ENCODE data around the gene CAMKK1. TPM values are rescaled to one million over a fixed set of nuclear protein-coding genes. Genes with fewer than 3 reads are reported as not detected.

CAMKK1 gene
- total RNA-seq, 1 donor from 2014 or later = 7.8 TPM

DNA sequence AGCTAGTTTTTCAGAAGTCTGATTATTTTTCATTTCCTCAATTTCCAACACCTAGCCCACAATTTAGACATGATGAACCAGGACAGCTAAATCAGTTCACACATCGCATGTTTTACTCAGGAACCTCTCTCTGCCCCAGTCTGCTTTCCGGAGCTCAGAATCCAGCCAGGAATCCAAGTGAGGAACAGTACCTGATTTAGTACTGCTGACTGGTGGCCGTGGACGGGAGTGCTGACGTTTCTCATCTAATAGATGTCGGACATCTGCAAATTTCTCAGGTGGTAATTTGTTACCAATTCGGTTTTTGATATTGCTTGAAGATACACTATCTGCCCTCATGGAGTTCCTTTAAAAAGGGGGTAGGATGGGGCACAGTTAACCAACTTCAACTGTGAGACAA lies 76.9 kb downstream of the CAMKK1 start:
- no peak overlapping the region for H3K4me3 ChIP-seq (ENCODE audit: low read depth, low read length)
- no peaks in the 10 kb centered on the region for H3K27me3 ChIP-seq (ENCODE audit: control insufficient read depth, insufficient read depth, low read length)
- TF ChIP-seq, protein P1, sequence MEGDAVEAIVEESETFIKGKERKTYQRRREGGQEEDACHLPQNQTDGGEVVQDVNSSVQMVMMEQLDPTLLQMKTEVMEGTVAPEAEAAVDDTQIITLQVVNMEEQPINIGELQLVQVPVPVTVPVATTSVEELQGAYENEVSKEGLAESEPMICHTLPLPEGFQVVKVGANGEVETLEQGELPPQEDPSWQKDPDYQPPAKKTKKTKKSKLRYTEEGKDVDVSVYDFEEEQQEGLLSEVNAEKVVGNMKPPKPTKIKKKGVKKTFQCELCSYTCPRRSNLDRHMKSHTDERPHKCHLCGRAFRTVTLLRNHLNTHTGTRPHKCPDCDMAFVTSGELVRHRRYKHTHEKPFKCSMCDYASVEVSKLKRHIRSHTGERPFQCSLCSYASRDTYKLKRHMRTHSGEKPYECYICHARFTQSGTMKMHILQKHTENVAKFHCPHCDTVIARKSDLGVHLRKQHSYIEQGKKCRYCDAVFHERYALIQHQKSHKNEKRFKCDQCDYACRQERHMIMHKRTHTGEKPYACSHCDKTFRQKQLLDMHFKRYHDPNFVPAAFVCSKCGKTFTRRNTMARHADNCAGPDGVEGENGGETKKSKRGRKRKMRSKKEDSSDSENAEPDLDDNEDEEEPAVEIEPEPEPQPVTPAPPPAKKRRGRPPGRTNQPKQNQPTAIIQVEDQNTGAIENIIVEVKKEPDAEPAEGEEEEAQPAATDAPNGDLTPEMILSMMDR (IDR thresholded peaks at IDR 0.05; ENCODE audit: insufficient read depth, low read length, poor library complexity, severe bottlenecking) = peak; percentile 2
- peaks cover 3% of the 10 kb centered on the region for H3K36me3 ChIP-seq (ENCODE audit: control insufficient read depth, insufficient read depth, low read length)
- DNase-seq (ENCODE audit: low read depth) = no peak

DNA sequence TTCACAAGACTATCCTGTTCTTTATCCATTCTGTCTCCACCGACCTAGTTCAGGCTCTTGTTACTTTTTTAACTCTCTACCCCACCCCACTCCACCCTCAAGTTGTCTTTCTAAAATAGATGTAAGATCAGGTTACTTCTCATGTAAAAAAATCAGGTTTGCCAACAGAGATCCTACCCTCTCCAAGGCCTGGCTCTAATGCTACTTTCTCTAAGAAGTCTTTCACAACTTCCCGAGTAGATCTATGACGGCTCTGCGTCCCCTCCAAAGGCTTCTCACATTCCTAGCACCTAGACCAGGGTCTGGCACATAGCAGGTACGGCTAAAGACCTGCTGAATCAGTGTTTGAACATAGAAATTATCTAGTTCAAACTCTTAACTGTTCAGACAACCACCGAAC lies 77.7 kb downstream of the CAMKK1 start:
- DNase-seq (ENCODE audit: low read depth) = no peak
- Histone ChIP-seq H3K36me3 (ENCODE audit: control insufficient read depth, insufficient read depth, low read length) (peaks cover 3% of the 10 kb centered on the region), H3K4me3 (ENCODE audit: low read depth, low read length) (no peak overlapping the region), H3K27me3 (ENCODE audit: control insufficient read depth, insufficient read depth, low read length) (no peaks in the 10 kb centered on the region)
- TF ChIP-seq, protein P1 (IDR thresholded peaks at IDR 0.05; ENCODE audit: insufficient read depth, low read length, poor library complexity, severe bottlenecking) = no peak

DNA sequence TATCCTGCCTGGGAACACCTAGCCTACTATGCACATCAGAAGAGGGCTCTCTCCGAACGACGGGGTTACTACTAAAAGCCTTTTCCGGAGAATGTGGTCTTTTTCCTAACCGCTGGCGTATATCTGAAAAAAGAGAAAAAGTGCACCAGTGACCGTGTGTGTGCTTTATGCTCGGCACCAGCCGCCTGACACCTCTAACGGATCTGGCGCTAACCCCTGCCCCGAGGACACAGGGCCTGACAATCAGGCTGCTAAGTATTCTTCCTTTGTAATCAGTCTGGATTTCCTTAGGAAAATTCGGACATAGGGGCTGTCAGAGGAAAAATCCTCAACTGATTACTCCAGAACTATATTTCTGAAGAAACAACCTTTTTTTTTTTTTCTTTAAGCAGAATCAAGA lies 78.5 kb downstream of the CAMKK1 start:
- TF ChIP-seq, protein P1 (IDR thresholded peaks at IDR 0.05; ENCODE audit: insufficient read depth, low read length, poor library complexity, severe bottlenecking) = no peak
- DNase-seq (ENCODE audit: low read depth) = no peak
- Histone ChIP-seq H3K36me3 (ENCODE audit: control insufficient read depth, insufficient read depth, low read length) (peaks cover 3% of the 10 kb centered on the region), H3K4me3 (ENCODE audit: low read depth, low read length) (no peak overlapping the region), H3K27me3 (ENCODE audit: control insufficient read depth, insufficient read depth, low read length) (no peaks in the 10 kb centered on the region)

DNA sequence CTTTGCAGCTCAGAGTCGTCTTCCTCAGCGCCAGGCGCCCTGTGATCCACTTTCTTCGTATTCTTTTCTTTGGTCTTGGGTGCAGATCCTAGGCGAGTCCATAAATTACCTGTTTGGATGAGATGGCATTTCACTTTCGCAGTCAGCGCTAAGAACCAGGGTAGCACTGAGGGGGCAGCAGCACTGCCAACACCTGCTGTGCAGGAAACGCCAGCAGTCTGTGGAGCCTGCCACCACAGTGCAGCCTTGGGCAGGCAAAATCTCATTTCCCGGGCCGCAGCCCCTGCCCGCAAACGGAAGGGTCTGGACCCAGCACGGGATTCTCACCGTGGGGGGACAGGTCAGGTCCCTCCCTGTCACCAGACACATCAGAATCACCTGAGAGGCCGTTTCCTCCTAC lies 79.7 kb downstream of the CAMKK1 start:
- peaks cover 3% of the 10 kb centered on the region for H3K36me3 ChIP-seq (ENCODE audit: control insufficient read depth, insufficient read depth, low read length)
- no peaks in the 10 kb centered on the region for H3K27me3 ChIP-seq (ENCODE audit: control insufficient read depth, insufficient read depth, low read length)
- no peak overlapping the region for H3K4me3 ChIP-seq (ENCODE audit: low read depth, low read length)
- no peak for DNase-seq (ENCODE audit: low read depth)
- TF ChIP-seq, protein P1 (IDR thresholded peaks at IDR 0.05; ENCODE audit: insufficient read depth, low read length, poor library complexity, severe bottlenecking) = no peak

GRCh38 chr17:3812771-3813170 lies 80.1 kb downstream of the CAMKK1 start:
- DNase-seq (ENCODE audit: low read depth) = no peak
- H3K4me3 ChIP-seq (ENCODE audit: low read depth, low read length) = no peak overlapping the region
- H3K36me3 ChIP-seq (ENCODE audit: control insufficient read depth, insufficient read depth, low read length) = peaks cover 3% of the 10 kb centered on the region
- TF ChIP-seq, protein P1 (IDR thresholded peaks at IDR 0.05; ENCODE audit: insufficient read depth, low read length, poor library complexity, severe bottlenecking) = no peak
- H3K27me3 ChIP-seq (ENCODE audit: control insufficient read depth, insufficient read depth, low read length) = no peaks in the 10 kb centered on the region

- no peaks in the 10 kb centered on the region for H3K27me3 ChIP-seq (ENCODE audit: control insufficient read depth, insufficient read depth, low read length)
- peaks cover 3% of the 10 kb centered on the region for H3K36me3 ChIP-seq (ENCODE audit: control insufficient read depth, insufficient read depth, low read length)
- TF ChIP-seq, protein P1 (IDR thresholded peaks at IDR 0.05; ENCODE audit: insufficient read depth, low read length, poor library complexity, severe bottlenecking) = no peak
- no peak overlapping the region for H3K4me3 ChIP-seq (ENCODE audit: low read depth, low read length)
- no peak for DNase-seq (ENCODE audit: low read depth)
Observed at GRCh38 chr17:3812284-3812683, 80.6 kb downstream of the CAMKK1 start.

Measured in kidney epithelial cell (primary cell).